GM15510 (cell line): ENCODE measurements around the gene SLC25A10.

Experiments used
- POLR2A ChIP-seq: IDR thresholded peaks from 3 replicates; pipeline ENCODE4 v1.6.1; 2011; ENCODE audit warnings: borderline replicate concordance; ENCODE audit not compliant: insufficient read length; ENCODE audit errors: extremely low read depth

The SLC25A10 gene

DNA sequence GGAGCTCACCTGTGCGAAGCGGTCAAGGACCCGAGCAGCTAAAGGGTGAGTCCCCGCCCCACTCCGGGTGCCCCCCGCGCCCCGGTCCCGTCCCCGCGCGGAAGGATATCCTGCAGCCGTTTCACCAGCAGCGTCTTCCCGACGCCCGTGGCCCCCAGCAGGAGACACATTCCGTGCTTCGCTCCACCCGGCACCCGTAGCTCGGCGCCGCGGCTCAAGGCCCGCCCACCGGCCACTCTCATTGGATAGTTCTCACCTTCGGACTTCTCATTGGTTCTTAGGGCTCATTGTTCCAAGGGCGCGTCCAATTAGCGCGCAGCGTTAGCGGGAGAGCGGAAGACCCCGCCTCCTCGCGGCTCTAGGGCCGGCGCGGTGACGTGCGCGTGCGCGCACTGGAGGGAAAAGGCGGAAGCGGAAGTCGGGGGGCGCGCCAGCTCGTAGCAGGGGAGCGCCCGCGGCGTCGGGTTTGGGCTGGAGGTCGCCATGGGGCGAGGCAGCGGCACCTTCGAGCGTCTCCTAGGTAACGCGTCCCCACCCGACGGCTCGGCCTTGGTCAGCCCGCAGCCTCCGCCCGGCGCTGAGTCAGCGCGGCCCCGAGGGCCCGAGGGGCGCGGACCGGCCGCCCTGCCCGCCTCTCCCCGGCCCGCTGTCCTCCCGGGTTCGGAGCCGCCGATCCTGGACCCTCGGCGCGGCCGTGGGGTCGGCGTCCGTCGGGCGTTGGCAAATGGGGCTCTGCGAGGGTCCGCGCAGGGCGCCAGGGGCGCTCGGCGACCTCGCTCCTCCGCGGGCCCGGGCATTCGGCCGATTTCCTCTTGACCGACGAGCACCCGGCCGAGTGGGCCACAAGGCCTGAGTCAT, 28.3 kb upstream of the SLC25A10 start, which contains the start of the genes ARL16 and HGS:
TSS of gene ARL16 (minus strand) at position 214 of the 858 bp plus-strand sequence. CDS start at position 170, 44 bp downstream.
TSS of gene HGS (plus strand) at position 428 of the 858 bp plus-strand sequence. CDS start at position 484, 56 bp downstream.
- TF ChIP-seq POLR2A: peak; percentile 72

- no peak for TF ChIP-seq POLR2A
These were observed 27.6 kb upstream of the SLC25A10 start for GRCh38 chr17:81684442-81684911.

DNA sequence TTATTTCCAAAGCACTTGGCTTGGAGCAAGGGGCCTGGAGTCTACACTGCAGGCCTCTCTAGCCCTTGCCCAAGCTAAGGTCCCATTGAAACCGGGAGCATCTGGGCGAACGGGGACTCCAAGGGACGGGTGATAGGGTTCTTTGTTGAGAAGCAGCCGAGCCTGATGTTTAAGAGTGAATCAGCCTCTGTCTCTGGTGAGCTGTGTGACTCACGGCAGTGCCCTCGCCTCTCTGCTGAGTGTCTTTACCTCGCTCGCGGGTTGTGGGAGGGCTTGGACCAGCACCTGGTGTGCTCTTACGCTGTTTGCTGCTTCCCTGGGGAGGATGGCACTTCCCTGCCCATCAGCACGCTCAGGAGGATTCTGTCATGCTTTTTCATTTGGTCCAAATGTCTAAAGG, 27.0 kb upstream of the SLC25A10 start:
- no peak for TF ChIP-seq POLR2A

DNA sequence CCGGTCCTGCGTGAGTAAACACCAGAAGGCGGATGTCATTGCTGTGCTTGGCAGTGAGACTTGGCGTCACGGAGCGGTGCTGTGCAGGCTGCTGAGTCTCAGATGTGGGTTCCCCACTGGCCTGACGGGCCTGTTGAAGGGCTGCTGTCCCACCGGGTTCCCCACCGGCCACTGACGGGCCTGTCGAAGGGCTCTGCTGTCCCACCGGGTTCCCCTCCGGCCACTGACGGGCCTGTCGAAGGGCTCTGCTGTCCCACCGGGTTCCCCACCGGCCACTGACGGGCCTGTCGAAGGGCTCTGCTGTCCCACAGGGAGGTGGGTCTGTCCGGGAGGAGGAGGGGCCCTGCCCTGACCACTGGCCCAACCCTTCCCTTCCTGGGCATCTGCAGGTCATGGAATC, 25.5 kb upstream of the SLC25A10 start:
- TF ChIP-seq POLR2A: no peak

- TF ChIP-seq POLR2A: no peak
These were observed 24.1 kb upstream of the SLC25A10 start for GRCh38 chr17:81687770-81688541.

- no peak for TF ChIP-seq POLR2A
These were observed 23.5 kb upstream of the SLC25A10 start for GRCh38 chr17:81688616-81689015.

DNA sequence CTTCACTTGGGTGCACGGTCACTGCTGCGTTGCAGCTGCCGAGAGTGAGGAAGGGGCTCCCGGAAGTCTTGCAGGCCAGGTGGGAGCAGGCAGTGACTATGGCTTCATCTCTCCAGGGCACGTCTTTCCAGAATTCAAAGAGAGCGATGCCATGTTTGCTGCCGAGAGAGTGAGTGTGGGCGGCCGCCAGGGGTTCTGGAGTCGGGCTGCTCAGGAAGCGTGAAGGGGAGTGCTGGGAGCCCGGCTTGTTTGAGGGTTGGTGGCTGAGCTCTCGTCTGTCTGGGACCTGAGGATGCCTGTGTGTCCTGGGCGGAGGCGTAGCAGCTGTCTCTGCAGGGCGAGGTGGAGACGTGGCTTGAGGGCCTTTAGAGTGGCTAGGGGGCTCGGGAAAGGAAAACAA, 22.0 kb upstream of the SLC25A10 start:
- no peak for TF ChIP-seq POLR2A

GRCh38 chr17:81690549-81690948, 21.5 kb upstream of the SLC25A10 start:
- TF ChIP-seq POLR2A: no peak

- no peak for TF ChIP-seq POLR2A
These were observed 20.9 kb upstream of the SLC25A10 start for GRCh38 chr17:81691196-81691595.

- TF ChIP-seq POLR2A: no peak
These were observed 20.5 kb upstream of the SLC25A10 start for GRCh38 chr17:81691608-81692007.

DNA sequence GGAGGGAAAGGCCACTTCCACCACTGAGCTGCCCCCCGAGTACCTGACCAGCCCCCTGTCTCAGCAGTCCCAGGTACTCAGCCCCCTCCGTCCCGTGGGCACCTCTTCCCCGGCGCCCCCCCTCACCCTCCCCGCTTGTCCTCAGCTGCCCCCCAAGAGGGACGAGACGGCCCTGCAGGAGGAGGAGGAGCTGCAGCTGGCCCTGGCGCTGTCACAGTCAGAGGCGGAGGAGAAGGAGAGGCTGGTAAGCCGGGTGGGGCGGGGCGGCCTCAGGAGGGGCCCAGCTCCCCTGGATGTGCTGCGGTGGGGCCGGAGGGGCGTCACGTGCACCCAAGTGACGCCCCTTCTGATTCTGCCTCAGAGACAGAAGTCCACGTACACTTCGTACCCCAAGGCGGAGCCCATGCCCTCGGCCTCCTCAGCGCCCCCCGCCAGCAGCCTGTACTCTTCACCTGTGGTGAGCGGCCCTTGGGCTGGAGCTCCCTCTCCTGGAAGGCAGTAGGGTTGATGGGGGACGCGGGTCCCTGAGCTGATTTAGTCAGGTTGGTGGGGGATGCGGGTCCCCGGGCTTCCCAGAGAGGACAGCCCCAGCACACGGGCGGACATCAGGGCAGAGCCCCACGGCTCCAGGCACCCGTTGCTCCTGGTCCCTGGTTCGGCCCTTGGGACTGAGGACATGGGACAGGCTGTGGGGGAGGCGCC, 18.4 kb upstream of the SLC25A10 start:
- TF ChIP-seq POLR2A: no peak

GRCh38 chr17:81694810-81695209, 17.3 kb upstream of the SLC25A10 start:
- no peak for TF ChIP-seq POLR2A

GRCh38 chr17:81695211-81695610, 16.9 kb upstream of the SLC25A10 start:
- no peak for TF ChIP-seq POLR2A

GRCh38 chr17:81695801-81696200, 16.3 kb upstream of the SLC25A10 start:
- TF ChIP-seq POLR2A: no peak

DNA sequence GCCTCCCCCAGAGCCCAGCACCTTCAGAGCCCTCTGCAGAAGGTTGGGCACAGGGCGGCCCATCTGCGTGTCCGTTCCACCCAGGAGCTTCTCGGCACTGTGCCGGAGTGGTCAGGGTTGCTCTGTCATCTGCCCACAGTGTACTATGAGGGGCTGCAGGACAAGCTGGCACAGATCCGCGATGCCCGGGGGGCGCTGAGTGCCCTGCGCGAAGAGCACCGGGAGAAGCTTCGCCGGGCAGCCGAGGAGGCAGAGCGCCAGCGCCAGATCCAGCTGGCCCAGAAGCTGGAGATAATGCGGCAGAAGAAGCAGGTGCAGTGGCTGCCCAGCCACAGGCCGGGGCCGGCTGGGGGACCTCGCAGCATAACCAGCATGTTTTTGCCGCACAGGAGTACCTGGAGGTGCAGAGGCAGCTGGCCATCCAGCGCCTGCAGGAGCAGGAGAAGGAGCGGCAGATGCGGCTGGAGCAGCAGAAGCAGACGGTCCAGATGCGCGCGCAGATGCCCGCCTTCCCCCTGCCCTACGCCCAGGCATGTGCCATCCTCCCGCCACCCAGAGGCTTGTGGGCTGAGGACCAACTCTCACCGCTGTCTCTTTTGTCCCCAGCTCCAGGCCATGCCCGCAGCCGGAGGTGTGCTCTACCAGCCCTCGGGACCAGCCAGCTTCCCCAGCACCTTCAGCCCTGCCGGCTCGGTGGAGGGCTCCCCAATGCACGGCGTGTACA, 15.7 kb upstream of the SLC25A10 start:
- TF ChIP-seq POLR2A: no peak
